NCI-H510A treated with DMSO at 0.1 percent for 48 hours (cell line): ENCODE results near the gene WASF3.
A peak's percentile ranks its signal among the peaks of the same experiment; 100 is the strongest.

ENCODE experiments used
- DNase-seq: peaks from one replicate; lab custom pipeline; 2025; lab: John Stamatoyannopoulos, UW

Gene WASF3

GRCh38 chr13:26544707-26545106 lies 12.8 kb upstream of the WASF3 start:
- DNase-seq: no peak

GRCh38 chr13:26548205-26548765 lies 9.2 kb upstream of the WASF3 start:
- no peak for DNase-seq

GRCh38 chr13:26549713-26550112 lies 7.8 kb upstream of the WASF3 start:
- DNase-seq: no peak

GRCh38 chr13:26551255-26551860 lies 6.1 kb upstream of the WASF3 start:
- no peak for DNase-seq

- no peak for DNase-seq
These were observed 2.1 kb upstream of the WASF3 start for GRCh38 chr13:26555413-26555812.

GRCh38 chr13:26557051-26557392 lies 461 bp upstream of the WASF3 start:
- no peak for DNase-seq

GRCh38 chr13:26558074-26558805 lies 757 bp downstream of the WASF3 start:
- DNase-seq: no peak

GRCh38 chr13:26558987-26559386 lies 1.5 kb downstream of the WASF3 start:
- no peak for DNase-seq

- DNase-seq: no peak
These were observed 3.0 kb downstream of the WASF3 start for GRCh38 chr13:26560456-26560855.

GRCh38 chr13:26561067-26561466 lies 3.6 kb downstream of the WASF3 start:
- no peak for DNase-seq

GRCh38 chr13:26561651-26562511 lies 4.4 kb downstream of the WASF3 start:
- no peak for DNase-seq

GRCh38 chr13:26562512-26562890 lies 5.0 kb downstream of the WASF3 start:
- DNase-seq: no peak

- no peak for DNase-seq
These were observed 6.2 kb downstream of the WASF3 start for GRCh38 chr13:26563713-26564112.

GRCh38 chr13:26568132-26568815 lies 10.8 kb downstream of the WASF3 start:
- DNase-seq: no peak

GRCh38 chr13:26571518-26571917 lies 14.0 kb downstream of the WASF3 start:
- no peak for DNase-seq

GRCh38 chr13:26575244-26575643 lies 17.8 kb downstream of the WASF3 start:
- no peak for DNase-seq

- no peak for DNase-seq
These were observed 22.1 kb downstream of the WASF3 start for GRCh38 chr13:26579580-26579979.

- DNase-seq: peak; percentile 18
These were observed 26.2 kb downstream of the WASF3 start for GRCh38 chr13:26583662-26584061.

- no peak for DNase-seq
These were observed 27.2 kb downstream of the WASF3 start for GRCh38 chr13:26584713-26585112.

GRCh38 chr13:26585136-26585535 lies 27.7 kb downstream of the WASF3 start:
- DNase-seq: no peak

- no peak for DNase-seq
These were observed 29.8 kb downstream of the WASF3 start for GRCh38 chr13:26587251-26587650.

GRCh38 chr13:26589226-26589625 lies 31.7 kb downstream of the WASF3 start:
- no peak for DNase-seq
